Uterus (tissue), 2 donors: ENCODE results near the gene DRD4.

Experiments used
- POLR2A ChIP-seq, 2 donors: fragments of 450-650 bp; IDR thresholded peaks; one replicate each; pipeline ENCODE4 v1.6.1; 2016; ENCODE audit warnings: antibody characterized with exemption in 2 of 2, mild to moderate bottlenecking in 1 of 2, moderate library complexity in 1 of 2
- TF ChIP-seq, protein P1 (sequence below), 4 experiments: fragments of 200-600 bp in 2 of 4; fragments of 450-650 bp in 2 of 4; sonication (generic) in 2 of 4; IDR thresholded peaks; one replicate each; pipeline ENCODE4 v1.5.1; 2016 to 2019; ENCODE audit warnings: antibody characterized with exemption in 4 of 4, mild to moderate bottlenecking in 2 of 4, moderate library complexity in 1 of 4

DNA sequence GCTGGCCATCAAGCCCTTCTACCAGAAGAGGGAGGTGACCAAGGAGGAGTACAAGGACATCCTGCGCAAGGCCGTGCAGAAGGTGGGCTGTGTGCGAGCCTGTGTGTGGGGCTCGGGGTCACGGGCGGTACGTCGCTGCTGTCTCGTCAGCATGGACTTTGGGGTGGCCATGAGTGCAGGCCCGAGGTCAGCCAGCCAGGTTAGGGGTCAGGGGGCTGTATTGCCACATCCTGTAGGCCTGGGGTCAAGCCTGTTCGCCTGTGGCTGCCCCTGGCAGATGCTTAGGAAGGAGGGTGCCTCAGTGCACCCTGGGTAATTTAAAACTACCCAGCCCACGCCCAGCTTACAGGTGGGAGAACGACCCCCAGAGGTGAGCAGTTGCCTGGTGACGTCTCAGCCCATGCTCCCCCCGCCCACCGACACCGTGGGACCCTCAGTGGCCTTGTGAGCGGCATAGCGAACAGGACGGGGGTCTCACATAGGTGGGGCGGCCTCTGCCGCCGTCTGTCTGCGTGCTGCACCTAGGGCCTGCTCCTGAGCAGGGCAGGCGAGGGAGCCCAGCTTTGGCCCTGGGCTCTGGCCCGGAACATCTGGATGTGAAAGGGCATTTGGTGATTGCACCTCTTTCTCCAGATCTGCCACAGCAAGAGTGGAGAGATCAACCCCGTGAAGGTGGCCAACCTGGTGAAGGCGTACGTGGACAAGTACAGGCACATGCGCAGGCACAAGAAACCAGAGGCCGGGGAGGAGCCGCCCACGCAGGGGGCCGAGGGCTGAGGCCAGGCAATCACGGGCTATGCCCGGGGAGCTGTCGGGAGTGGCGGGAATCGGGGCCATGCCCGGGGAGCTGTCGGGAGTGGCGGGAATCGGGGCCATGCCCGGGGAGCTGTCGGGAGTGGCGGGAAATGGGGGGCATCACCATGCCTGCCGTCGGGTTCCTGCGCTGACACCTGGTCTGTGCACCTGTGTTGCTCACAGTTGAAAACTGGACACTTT, 25.8 kb upstream of the DRD4 start:
- TF ChIP-seq, protein P1, sequence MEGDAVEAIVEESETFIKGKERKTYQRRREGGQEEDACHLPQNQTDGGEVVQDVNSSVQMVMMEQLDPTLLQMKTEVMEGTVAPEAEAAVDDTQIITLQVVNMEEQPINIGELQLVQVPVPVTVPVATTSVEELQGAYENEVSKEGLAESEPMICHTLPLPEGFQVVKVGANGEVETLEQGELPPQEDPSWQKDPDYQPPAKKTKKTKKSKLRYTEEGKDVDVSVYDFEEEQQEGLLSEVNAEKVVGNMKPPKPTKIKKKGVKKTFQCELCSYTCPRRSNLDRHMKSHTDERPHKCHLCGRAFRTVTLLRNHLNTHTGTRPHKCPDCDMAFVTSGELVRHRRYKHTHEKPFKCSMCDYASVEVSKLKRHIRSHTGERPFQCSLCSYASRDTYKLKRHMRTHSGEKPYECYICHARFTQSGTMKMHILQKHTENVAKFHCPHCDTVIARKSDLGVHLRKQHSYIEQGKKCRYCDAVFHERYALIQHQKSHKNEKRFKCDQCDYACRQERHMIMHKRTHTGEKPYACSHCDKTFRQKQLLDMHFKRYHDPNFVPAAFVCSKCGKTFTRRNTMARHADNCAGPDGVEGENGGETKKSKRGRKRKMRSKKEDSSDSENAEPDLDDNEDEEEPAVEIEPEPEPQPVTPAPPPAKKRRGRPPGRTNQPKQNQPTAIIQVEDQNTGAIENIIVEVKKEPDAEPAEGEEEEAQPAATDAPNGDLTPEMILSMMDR (IDR thresholded peaks at IDR 0.05), result no peak
- no peak for TF ChIP-seq POLR2A (IDR thresholded peaks at IDR 0.05)
